HG03159 (cell line): ENCODE results near the gene AK9.
"Not testable (repeated sequence)": the region's sequence is repeated elsewhere in the genome, so short reads cannot be mapped to it uniquely, and the experiment has no call there.

Experiments
- ATAC-seq: cut with Tn5 transposase; IDR thresholded peaks from one replicate; pipeline ENCODE4 v1.9.1; 2021; ENCODE audit warnings: mild to moderate bottlenecking, moderate library complexity; ENCODE audit not compliant: unreplicated experiment

Gene AK9

GRCh38 chr6:109628158-109629000 is 62.6 kb downstream of the AK9 start:
- no peak for ATAC-seq

- ATAC-seq, result no peak
Observed at GRCh38 chr6:109626311-109626710, 64.7 kb downstream of the AK9 start.

- no peak for ATAC-seq
Observed at GRCh38 chr6:109625199-109625598, 65.8 kb downstream of the AK9 start.

GRCh38 chr6:109623288-109623687 is 67.7 kb downstream of the AK9 start:
- ATAC-seq, result no peak

GRCh38 chr6:109612268-109612667 is 78.7 kb downstream of the AK9 start:
- ATAC-seq, result no peak

GRCh38 chr6:109611502-109611901 is 79.5 kb downstream of the AK9 start:
- ATAC-seq, result no peak

GRCh38 chr6:109610590-109610989 is 80.4 kb downstream of the AK9 start:
- no peak for ATAC-seq

- no peak for ATAC-seq
Observed at GRCh38 chr6:109609737-109610136, 81.3 kb downstream of the AK9 start.

GRCh38 chr6:109606359-109606758 is 84.6 kb downstream of the AK9 start:
- ATAC-seq, result no peak

- no peak for ATAC-seq
Observed at GRCh38 chr6:109595998-109596397, 95.0 kb downstream of the AK9 start.

GRCh38 chr6:109580519-109580918 is 110.5 kb downstream of the AK9 start:
- ATAC-seq, result no peak

GRCh38 chr6:109579361-109579760 is 111.6 kb downstream of the AK9 start:
- ATAC-seq, result peak; percentile 95

GRCh38 chr6:109569901-109570300 is 121.1 kb downstream of the AK9 start:
- ATAC-seq, result not testable (repeated sequence)

GRCh38 chr6:109561844-109562243 is 129.2 kb downstream of the AK9 start:
- ATAC-seq, result no peak

GRCh38 chr6:109531446-109531845 is 159.6 kb downstream of the AK9 start:
- no peak for ATAC-seq

- ATAC-seq, result no peak
Observed at GRCh38 chr6:109527989-109528388, 163.0 kb downstream of the AK9 start.

- ATAC-seq, result no peak
Observed at GRCh38 chr6:109526905-109527628, 163.9 kb downstream of the AK9 start.

- ATAC-seq, result no peak
Observed at GRCh38 chr6:109524129-109524528, 166.9 kb downstream of the AK9 start.

GRCh38 chr6:109523478-109523877 is 167.5 kb downstream of the AK9 start:
- ATAC-seq, result no peak

- no peak for ATAC-seq
Observed at GRCh38 chr6:109521080-109521479, 169.9 kb downstream of the AK9 start.

GRCh38 chr6:109519647-109520046 is 171.4 kb downstream of the AK9 start:
- not testable (repeated sequence) for ATAC-seq

GRCh38 chr6:109516929-109517328 is 174.1 kb downstream of the AK9 start:
- ATAC-seq, result no peak
